Ureter (tissue), 1 donor: Measurements from ENCODE around the gene PSAP. TPM values are rescaled to one million over a fixed set of nuclear protein-coding genes. Genes with fewer than 3 reads are reported as not detected.
"Not testable (repeated sequence)": the region's sequence is repeated elsewhere in the genome, so short reads cannot be mapped to it uniquely, and the experiment has no call there.

Experiments used
- DNase-seq: peaks from one replicate; pipeline ENCODE4 v3.0.0-alpha.2; 2020; ENCODE audit warnings: low spot score
- total RNA-seq: library from RNA; stranded (reverse); gene quantifications from one replicate; pipeline ENCODE4 v1.2.4, GENCODE V29; 2023
- donor health status: DM: yes; HTN: yes; CAD: no.

The PSAP gene
- total RNA-seq, 1 donor from 2014 or later = 737 TPM

DNA sequence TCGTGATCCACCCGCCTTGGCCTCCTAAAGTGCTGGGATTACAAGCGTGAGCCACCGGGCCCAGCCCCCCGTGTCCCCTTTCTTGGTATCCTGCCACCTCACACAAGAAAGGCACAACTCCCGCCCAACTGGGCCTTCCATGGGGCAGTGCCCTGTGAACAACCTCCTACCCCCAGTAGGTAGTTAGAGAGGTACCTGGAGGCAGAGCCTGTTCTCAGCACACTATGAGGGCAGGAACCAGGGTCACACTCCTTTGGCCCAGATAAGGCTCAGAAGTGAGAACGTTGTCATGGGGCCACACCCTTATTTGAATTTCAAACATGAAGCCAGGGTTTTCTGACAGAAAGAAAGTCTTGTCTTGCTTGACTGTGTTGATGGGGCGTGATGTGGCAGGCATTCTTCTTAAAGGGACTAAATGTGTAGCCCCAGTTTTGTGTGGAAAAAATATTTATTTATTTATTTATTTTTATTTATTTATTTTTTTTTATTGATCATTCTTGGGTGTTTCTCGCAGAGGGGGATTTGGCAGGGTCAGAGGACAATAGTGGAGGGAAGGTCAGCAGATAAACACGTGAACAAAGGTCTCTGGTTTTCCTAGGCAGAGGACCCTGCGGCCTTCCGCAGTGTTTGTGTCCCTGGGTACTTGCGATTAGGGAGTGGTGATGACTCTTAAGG is 23.8 kb upstream of the PSAP start:
- DNase-seq = not testable (repeated sequence)

- no peak for DNase-seq
Measured at GRCh38 chr10:71873582-71874211, 22.6 kb upstream of the PSAP start.

DNA sequence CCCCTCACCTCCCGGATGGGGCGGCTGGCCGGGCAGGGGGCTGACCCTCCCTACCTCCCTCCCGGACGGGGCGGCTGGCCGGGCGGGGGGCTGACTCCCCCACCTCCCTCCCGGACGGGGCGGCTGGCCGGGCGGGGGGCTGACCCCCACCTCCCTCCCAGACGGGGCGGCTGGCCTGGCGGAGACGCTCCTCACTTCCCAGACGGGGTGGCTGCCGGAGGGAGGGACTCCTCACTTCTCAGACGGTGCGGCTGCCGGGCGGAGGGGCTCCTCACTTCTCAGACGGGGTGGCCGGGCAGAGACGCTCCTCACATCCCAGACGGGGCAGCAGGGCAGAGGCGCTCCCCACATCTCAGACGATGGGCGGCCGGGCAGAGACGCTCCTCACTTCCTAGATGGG is 18.6 kb upstream of the PSAP start:
- not testable (repeated sequence) for DNase-seq

- DNase-seq = peak; percentile 79
Measured at GRCh38 chr10:71868192-71868697, 17.2 kb upstream of the PSAP start.

- DNase-seq = no peak
Measured at GRCh38 chr10:71865561-71866041, 14.6 kb upstream of the PSAP start.

DNA sequence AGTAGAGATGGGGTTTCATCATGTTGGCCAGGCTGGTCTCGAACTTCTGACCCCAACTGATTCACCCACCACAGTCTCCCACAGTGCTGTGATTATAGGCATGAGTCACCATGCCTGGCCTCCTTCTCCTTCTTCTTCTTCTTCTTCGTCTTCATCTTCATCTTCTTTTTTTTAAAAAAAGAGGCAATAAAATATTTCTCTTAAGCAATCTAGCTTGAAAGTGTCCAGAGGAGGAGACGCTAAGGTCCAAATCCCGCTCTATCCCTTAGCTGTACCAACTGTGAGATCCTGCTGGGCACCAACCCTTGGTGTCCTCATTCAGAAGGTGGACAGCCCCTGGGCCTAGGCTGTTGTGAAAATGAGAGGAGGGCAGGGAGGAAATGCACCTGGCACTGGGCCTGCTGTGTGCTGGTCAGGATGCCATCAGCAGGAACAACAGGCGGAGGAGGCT is 13.9 kb upstream of the PSAP start:
- no peak for DNase-seq

DNA sequence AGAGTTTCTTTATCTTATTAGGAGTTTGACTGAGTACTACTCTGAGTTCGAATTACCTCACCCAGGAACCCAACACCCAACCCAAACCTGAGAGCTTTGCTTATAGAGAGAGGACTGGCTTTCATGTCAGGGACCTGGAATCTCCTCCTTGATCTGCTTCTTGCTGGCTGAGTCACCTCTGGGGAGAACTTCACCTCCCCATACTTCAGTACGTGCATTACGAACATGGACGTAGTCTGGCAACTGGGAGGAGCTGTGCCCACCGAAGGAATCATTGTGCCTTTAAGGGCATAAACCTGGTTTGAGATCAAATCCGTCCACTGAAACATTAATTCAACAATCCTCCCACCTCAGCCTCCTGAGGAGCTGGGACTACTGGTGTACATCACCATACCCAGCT is 12.2 kb upstream of the PSAP start:
- no peak for DNase-seq

DNA sequence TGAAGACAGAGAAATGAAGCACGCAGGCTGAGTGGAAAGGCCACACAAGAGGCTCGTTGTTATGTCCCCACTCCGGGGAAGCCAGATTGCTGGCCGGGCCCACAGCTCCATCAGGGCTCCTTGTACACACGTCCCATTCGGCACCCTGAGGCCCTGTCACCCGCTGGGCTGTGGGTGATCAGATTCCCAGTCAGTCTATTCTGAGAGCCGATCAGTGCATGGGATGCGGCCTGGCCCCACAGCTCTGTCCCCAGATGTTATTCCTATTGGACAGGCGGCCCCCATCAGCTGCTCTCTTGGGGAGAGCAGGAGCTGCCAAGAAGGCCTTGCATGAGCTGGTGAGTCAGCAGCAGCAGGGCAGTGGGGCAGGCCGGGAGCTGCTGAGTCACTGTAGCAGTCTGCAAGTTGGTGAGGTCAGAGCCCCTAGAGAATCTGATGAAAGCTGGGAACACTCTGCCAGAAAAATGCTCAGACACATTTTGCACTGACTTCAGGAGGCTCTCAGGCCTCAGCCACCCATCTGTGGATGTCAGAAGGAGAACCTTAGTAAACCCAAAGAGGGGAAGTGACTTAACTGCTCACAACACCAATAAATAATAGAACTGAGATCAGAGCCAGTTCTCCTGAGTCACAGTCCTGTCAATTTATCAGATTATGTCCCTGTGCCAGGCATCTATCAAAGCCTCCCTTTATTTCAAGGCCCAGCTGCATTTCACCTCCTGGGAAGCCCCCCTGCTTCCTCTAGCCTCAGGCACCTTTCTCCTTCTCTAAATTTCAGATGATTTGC is 9.4 kb upstream of the PSAP start:
- peak; percentile 93 for DNase-seq

GRCh38 chr10:71857934-71858890 is 7.2 kb upstream of the PSAP start:
- DNase-seq = no peak

- no peak for DNase-seq
Measured at GRCh38 chr10:71856619-71857018, 5.6 kb upstream of the PSAP start.

GRCh38 chr10:71854031-71854430 is 3.0 kb upstream of the PSAP start:
- no peak for DNase-seq

GRCh38 chr10:71852355-71852937 is 1.4 kb upstream of the PSAP start:
- DNase-seq = no peak

DNA sequence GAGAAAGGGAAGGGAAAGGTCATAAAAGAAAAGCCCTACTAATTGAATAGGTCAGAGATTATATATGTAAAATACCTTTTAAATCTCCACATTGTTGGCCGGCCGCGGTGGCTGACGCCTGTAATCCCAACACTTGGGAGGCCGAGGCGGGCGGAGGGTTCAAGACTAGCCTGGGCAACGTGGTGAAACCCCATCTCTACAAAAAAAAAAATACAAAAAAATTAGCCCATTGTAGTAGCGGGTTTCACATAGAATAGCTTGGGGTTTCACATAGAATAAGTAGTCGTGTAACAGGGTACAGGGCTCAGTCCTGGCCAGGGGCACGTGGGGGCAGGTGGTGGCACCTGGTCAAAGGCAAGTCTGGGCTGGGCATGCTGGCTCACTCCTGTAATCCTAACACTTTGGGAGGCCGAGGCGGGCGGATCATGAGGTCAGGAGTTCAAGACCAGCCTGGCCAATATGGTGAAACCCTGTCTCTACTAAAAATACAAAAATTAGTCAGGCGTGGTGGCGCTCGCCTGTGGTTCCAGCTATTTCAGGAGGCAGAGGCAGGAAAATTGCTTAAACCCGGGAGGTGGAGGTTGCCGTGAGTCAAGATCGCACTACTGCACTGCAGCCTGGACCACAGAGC is 529 bp upstream of the PSAP start:
- DNase-seq = not testable (repeated sequence)

DNA sequence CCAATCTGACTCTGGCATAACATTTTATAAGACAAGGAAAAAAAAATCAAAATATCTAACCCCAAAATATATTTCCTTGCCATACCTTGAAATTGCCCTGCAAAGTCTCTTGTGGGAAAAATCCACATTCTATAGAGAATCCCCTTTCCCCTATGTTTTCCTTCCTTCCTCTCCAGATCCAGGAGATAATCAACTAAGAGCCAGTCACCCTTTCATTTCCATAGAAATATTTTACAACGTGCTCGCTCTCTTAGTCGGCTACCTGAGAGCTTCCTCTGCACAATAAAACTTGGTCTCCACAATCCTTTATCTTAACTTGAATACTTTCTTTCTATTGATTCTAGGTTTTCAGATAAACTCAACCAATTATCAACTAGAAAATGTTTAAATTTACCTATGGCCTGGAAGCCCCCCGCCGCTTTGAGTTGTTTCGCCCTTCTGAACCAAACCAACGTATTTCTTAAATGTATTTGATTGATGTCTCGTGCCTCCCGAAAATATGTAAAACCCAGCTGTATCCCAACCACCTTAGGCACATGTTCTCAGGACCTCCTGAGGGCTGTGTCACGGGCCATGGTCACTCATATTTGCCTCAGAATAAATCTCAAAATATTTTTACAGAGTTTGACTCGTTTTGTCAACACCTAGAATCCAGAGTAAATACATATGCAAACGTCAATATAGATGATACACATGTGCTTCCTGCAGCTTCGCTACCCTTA is 869 bp downstream of the PSAP start:
- DNase-seq = no peak

DNA sequence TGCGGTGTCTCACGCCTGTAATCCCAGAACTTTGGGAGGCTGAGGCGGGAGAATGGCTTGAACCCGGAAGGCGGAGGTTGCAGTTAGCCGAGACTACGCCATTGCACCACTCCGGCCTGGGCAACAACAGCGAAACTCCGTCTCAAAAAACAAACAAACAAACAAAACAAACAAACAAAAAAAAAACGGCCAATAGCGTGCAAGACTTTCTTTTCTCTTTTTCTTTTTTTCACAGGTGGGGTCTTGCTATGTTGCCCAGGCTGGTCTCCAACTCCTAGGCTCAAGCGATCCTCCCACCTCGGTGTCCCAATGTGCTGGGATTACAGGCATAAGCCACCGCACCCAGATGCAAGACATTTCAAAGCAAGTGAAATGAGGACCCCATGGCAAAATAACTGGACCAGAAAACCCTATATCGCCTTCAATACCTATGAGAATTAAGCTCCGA is 1.6 kb downstream of the PSAP start:
- no peak for DNase-seq

GRCh38 chr10:71848325-71849275 is 2.5 kb downstream of the PSAP start:
- no peak for DNase-seq

DNA sequence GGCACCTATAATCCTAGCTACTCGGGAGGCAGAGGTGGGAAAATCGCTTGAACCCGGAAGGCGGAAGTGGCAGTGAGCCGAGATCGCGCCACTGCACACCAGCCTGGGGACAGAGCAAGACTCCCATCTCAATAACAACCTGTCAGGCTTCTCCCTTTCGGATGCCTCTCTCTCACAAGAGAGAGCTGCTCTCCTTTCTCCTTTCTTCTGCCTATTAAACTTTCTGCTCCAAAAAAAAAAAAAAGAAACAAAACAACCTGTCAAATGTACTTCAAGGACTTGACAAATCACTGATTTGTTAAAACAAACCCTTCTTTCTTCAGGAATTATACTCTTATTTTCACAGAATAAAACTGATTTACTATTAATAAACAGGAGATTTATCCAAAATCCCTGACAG is 3.6 kb downstream of the PSAP start:
- DNase-seq = no peak

DNA sequence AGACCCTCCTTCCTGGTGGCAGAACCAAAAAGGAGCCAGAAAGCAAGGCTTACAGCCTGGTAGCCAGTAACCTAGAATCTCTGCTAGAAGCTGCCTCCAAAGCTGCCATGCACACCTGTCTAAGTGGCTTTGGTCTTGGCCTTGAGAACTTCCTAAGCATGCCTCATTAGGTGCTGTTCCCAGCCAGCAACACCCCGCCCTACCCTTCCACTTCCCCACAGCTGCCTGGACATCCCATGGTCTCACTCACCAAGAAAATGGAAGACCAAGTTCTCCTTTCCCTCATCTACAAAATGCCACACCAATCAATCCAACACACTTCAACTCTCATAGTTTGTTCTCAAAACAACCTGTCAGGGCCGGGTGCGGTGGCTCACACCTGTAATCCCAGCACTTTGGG is 4.2 kb downstream of the PSAP start:
- DNase-seq = no peak
